HG03025 (cell line): ENCODE measurements around the gene MLF1.

Experiments
- ATAC-seq: cut with Tn5 transposase; IDR thresholded peaks from one replicate; pipeline ENCODE4 v1.9.1; 2021; ENCODE audit warnings: mild to moderate bottlenecking, moderate library complexity; ENCODE audit not compliant: unreplicated experiment, low FRiP score

MLF1 gene

GRCh38 chr3:158573714-158574113 is 2.7 kb downstream of the MLF1 start:
- no peak for ATAC-seq

- no peak for ATAC-seq
These were observed 3.7 kb downstream of the MLF1 start for GRCh38 chr3:158574646-158575045.

GRCh38 chr3:158590223-158590622 is 19.2 kb downstream of the MLF1 start:
- no peak for ATAC-seq

GRCh38 chr3:158600787-158601186 is 29.8 kb downstream of the MLF1 start:
- no peak for ATAC-seq

- no peak for ATAC-seq
These were observed 31.2 kb downstream of the MLF1 start for GRCh38 chr3:158602227-158602626.

GRCh38 chr3:158617982-158618875 is 47.2 kb downstream of the MLF1 start:
- no peak for ATAC-seq

- no peak for ATAC-seq
These were observed 54.9 kb downstream of the MLF1 start for GRCh38 chr3:158625881-158626280.

- ATAC-seq: no peak
These were observed 61.0 kb downstream of the MLF1 start for GRCh38 chr3:158631981-158632380.

- no peak for ATAC-seq
These were observed 69.7 kb downstream of the MLF1 start for GRCh38 chr3:158640646-158641045.

- ATAC-seq: no peak
These were observed 71.0 kb downstream of the MLF1 start for GRCh38 chr3:158642005-158642404.

- ATAC-seq: no peak
These were observed 71.6 kb downstream of the MLF1 start for GRCh38 chr3:158642474-158643210.

GRCh38 chr3:158644345-158644908 is 73.4 kb downstream of the MLF1 start, which contains the start of gene GFM1:
TSS of gene GFM1 (plus strand) at chr3:158644527. CDS start at chr3:158644635, 108 bp downstream.
- ATAC-seq: peak; percentile 99

- ATAC-seq: no peak
These were observed 78.8 kb downstream of the MLF1 start for GRCh38 chr3:158649791-158650190.

GRCh38 chr3:158651192-158651591 is 80.2 kb downstream of the MLF1 start:
- ATAC-seq: no peak

- no peak for ATAC-seq
These were observed 81.5 kb downstream of the MLF1 start for GRCh38 chr3:158652463-158652862.
